Naive thymus-derived CD8-positive, alpha-beta T cell (primary cell): ENCODE results near the gene P2RY6. TPM values are rescaled to one million over a fixed set of nuclear protein-coding genes. Genes with fewer than 3 reads are reported as not detected.

ENCODE experiments used
- polyA plus RNA-seq, 3 donors: library from polyadenylated mRNA; unstranded; fragments of 300-500 nt; fragmentation: Illumina TruSeq; gene quantifications; one replicate each; pipeline ENCODE4 v1.2.3, GENCODE V29; 2021
- total RNA-seq, 8 experiments: library from RNA in 2 of 8; stranded (reverse) in 2 of 8; gene quantifications; one replicate each; pipeline ENCODE4 v1.2.3 and lab custom pipeline; 2021 to 2026

The P2RY6 gene
- total and polyA plus RNA-seq, 5 experiments from 2014 or later: 0.52 TPM; not detected in 4

Other genes with a start within 250 kb of the P2RY6 start
- 10 to 100 TPM; 54.6 to 70.0 TPM for gene FCHSD2, start 130.0 kb upstream of the P2RY6 start, total RNA-seq
- gene FCHSD2, start 130.0 kb upstream of the P2RY6 start, polyA plus RNA-seq: 10 to 100 TPM; 11.8 to 15.6 (median 14.7) TPM
- not detected for gene P2RY2, start 54.1 kb upstream of the P2RY6 start, total RNA-seq
- gene P2RY2, start 54.1 kb upstream of the P2RY6 start, polyA plus RNA-seq: not detected
- not detected for gene ARHGEF17, start 35.9 kb downstream of the P2RY6 start, total RNA-seq
- under 1 TPM in 1 of 3 donors, not detected in 2; 0.19 TPM for gene ARHGEF17, start 35.9 kb downstream of the P2RY6 start, polyA plus RNA-seq
- gene RELT, start 104.1 kb downstream of the P2RY6 start, total RNA-seq: 10 to 100 TPM; 11.7 to 12.8 TPM
- 1 to 10 TPM; 1.3 to 3.3 (median 2.7) TPM for gene RELT, start 104.1 kb downstream of the P2RY6 start, polyA plus RNA-seq